Measurements from ENCODE around the gene TXNDC5. TPM values are rescaled to one million over a fixed set of nuclear protein-coding genes. Genes with fewer than 3 reads are reported as not detected.

Gene TXNDC5
- total and polyA plus RNA-seq, 2 experiments from 2014 or later = 42.9 to 210 TPM

DNA sequence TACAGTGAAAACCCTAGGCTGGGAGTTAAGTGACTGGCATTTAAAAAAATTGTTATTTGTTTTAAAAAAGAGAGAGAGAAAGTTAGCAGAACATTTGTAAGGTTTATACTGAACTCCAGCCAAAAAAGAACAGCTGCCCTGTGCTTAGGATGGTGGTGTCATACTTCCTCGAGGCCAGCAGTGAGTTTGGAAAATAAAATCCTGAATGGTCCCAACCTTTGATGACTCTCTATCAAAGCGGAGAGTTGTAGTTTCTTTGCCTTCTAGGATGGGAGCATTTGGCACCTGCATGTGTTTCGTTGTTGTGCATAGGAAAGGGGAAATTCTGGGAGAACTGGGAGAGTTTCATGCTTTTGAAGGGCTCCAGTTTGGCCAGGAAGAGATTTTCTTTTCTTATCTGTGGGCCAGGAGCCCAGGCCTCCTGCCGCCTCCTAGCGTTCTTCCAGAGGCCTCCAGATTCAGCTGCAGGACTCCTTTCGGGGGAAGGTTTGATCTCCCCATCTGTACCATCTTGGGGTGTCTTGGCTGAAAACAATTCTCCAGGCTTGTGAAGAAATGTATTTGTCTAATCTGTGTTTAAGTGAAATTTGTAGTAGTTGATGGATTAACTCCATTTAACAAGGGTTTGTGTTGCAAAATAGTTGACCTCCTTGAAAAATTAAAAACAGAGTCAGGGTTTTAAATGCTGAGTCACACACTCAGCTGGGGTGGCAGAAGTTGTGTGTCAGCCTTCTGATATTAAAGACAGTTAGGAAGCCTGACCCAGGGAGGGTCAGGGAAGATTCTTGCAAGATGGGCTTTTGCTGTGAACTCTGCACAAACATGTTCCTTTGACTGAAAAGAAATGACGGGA is 63.4 kb downstream of the TXNDC5 start:
- Histone ChIP-seq H3K4me1 (ENCODE audit: insufficient read depth) (no peaks in the 10 kb centered on the region), H4K20me1 (replicated peaks; ENCODE audit: insufficient read depth) (no peaks in the 10 kb centered on the region), H3K36me3 (ENCODE audit: insufficient read depth) (no peaks in the 10 kb centered on the region; the same call in 1 of the 2 replicates), H3K79me2 (replicated peaks; ENCODE audit: insufficient read depth) (no peaks in the 10 kb centered on the region), H3K27ac (ENCODE audit: low read depth) (no peak overlapping the region), H3K4me3 (no peak overlapping the region), H3F3A (replicated peaks; ENCODE audit: low read depth) (no peaks in the 10 kb centered on the region), H3K4me2 (no peak overlapping the region), H2AFZ (peak overlapping the region; percentile 52; the same call in 1 of the 2 replicates), H3K27me3 (ENCODE audit: insufficient read depth) (no peaks in the 10 kb centered on the region), H3K9me2 (ENCODE audit: insufficient read depth) (0 out of 2 replicates have a peak, but pooled peaks cover 4% of the 10 kb centered on the region)
- Mint-ChIP-seq H3K27ac (peak overlapping the region; percentile 46), H3K4me1 (peaks cover 12% of the 10 kb centered on the region; the same call in 2 of the 3 replicates), H3K36me3 (ENCODE audit: low read depth) (peaks cover 11% of the 10 kb centered on the region; the same call in 2 of the 3 replicates), H3K27me3 (ENCODE audit: insufficient read depth, low read depth, poor library complexity) (peaks cover 1% of the 10 kb centered on the region), H3K9me3 (peaks cover 23% of the 10 kb centered on the region; the same call in 2 of the 3 replicates), H3K4me3 (no peak overlapping the region)
- ATAC-seq = peak; percentile 61
- TF ChIP-seq, protein P1, sequence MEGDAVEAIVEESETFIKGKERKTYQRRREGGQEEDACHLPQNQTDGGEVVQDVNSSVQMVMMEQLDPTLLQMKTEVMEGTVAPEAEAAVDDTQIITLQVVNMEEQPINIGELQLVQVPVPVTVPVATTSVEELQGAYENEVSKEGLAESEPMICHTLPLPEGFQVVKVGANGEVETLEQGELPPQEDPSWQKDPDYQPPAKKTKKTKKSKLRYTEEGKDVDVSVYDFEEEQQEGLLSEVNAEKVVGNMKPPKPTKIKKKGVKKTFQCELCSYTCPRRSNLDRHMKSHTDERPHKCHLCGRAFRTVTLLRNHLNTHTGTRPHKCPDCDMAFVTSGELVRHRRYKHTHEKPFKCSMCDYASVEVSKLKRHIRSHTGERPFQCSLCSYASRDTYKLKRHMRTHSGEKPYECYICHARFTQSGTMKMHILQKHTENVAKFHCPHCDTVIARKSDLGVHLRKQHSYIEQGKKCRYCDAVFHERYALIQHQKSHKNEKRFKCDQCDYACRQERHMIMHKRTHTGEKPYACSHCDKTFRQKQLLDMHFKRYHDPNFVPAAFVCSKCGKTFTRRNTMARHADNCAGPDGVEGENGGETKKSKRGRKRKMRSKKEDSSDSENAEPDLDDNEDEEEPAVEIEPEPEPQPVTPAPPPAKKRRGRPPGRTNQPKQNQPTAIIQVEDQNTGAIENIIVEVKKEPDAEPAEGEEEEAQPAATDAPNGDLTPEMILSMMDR (conservative IDR thresholded peaks at IDR 0.05; ENCODE audit: low read depth in 2 of 2) = peak; percentile 36 to 45
- TF ChIP-seq NANOG (IDR thresholded peaks at IDR 0.05; ENCODE audit: borderline replicate concordance) = no peak
- peak; percentile 27 for DNase-seq (ENCODE audit: low spot score)

DNA sequence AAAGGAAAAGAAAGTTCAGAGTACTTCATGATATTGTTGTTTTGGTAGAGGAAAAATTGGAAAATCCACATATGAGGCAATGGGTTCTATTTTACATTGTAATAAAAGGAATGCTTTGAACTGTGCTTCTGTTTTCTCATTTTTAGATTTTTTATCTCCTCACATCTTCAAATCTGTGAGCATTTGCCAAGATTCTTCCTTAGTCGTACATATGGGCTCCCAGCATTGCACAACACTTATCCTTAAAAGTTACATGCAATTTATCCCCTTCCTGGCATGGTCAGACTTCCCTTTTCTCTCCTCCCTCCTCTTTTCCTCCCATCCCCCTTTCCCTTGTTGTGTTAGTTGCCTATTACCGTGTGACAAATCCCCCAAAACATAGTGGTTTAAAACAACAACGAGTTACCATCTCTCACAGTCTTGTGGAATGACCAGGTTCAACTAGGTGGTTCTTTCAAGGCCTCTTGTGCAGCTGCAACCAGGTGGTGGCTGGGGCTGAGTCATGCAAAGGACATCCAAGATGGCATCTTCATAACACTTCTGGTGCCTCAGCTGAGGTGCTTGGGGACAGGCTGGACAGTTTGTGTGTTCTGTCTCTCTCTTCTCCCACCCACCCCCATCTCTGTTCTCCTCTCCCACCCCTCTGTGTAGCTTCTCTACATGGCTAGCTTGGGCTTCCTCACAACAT is 68.7 kb downstream of the TXNDC5 start:
- Histone ChIP-seq H3K36me3 (ENCODE audit: insufficient read depth) (no peaks in the 10 kb centered on the region), H3K4me2 (no peak overlapping the region), H3K4me3 (no peak overlapping the region), H3K4me1 (ENCODE audit: insufficient read depth) (peaks cover 15% of the 10 kb centered on the region), H3K9me2 (ENCODE audit: insufficient read depth) (0 out of 2 replicates have a peak, but pooled peaks cover 7% of the 10 kb centered on the region), H3K27ac (ENCODE audit: low read depth) (no peak overlapping the region), H3F3A (replicated peaks; ENCODE audit: low read depth) (no peaks in the 10 kb centered on the region), H3K79me2 (replicated peaks; ENCODE audit: insufficient read depth) (no peaks in the 10 kb centered on the region), H4K20me1 (replicated peaks; ENCODE audit: insufficient read depth) (no peaks in the 10 kb centered on the region), H2AFZ (no peak overlapping the region), H3K27me3 (ENCODE audit: insufficient read depth) (no peaks in the 10 kb centered on the region)
- peaks cover 20% of the 10 kb centered on the region for H3K4me1 Mint-ChIP-seq
- DNase-seq (ENCODE audit: low spot score) = no peak
- 0 out of 2 replicates have a peak overlapping the region, but pooled peaks have one; percentile 14 for H3K27ac Mint-ChIP-seq
- ATAC-seq = no peak
- no peak overlapping the region for H3K4me3 Mint-ChIP-seq
- peaks cover 3% of the 10 kb centered on the region for H3K27me3 Mint-ChIP-seq (ENCODE audit: insufficient read depth, low read depth, poor library complexity)
- H3K36me3 Mint-ChIP-seq (ENCODE audit: low read depth) = no peaks in the 10 kb centered on the region
- H3K9me3 Mint-ChIP-seq = no peaks in the 10 kb centered on the region
- TF ChIP-seq, protein P2, sequence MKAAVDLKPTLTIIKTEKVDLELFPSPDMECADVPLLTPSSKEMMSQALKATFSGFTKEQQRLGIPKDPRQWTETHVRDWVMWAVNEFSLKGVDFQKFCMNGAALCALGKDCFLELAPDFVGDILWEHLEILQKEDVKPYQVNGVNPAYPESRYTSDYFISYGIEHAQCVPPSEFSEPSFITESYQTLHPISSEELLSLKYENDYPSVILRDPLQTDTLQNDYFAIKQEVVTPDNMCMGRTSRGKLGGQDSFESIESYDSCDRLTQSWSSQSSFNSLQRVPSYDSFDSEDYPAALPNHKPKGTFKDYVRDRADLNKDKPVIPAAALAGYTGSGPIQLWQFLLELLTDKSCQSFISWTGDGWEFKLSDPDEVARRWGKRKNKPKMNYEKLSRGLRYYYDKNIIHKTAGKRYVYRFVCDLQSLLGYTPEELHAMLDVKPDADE (IDR thresholded peaks at IDR 0.05) = no peak
- no peak for TF ChIP-seq CREB1 (CRISPR knock-in tag; IDR thresholded peaks at IDR 0.05; ENCODE audit: low read depth)
- TF ChIP-seq, protein P1 (conservative IDR thresholded peaks at IDR 0.05; ENCODE audit: low read depth in 2 of 2) = no peak
- TF ChIP-seq NANOG (IDR thresholded peaks at IDR 0.05; ENCODE audit: borderline replicate concordance) = no peak
- TF ChIP-seq, protein P3, sequence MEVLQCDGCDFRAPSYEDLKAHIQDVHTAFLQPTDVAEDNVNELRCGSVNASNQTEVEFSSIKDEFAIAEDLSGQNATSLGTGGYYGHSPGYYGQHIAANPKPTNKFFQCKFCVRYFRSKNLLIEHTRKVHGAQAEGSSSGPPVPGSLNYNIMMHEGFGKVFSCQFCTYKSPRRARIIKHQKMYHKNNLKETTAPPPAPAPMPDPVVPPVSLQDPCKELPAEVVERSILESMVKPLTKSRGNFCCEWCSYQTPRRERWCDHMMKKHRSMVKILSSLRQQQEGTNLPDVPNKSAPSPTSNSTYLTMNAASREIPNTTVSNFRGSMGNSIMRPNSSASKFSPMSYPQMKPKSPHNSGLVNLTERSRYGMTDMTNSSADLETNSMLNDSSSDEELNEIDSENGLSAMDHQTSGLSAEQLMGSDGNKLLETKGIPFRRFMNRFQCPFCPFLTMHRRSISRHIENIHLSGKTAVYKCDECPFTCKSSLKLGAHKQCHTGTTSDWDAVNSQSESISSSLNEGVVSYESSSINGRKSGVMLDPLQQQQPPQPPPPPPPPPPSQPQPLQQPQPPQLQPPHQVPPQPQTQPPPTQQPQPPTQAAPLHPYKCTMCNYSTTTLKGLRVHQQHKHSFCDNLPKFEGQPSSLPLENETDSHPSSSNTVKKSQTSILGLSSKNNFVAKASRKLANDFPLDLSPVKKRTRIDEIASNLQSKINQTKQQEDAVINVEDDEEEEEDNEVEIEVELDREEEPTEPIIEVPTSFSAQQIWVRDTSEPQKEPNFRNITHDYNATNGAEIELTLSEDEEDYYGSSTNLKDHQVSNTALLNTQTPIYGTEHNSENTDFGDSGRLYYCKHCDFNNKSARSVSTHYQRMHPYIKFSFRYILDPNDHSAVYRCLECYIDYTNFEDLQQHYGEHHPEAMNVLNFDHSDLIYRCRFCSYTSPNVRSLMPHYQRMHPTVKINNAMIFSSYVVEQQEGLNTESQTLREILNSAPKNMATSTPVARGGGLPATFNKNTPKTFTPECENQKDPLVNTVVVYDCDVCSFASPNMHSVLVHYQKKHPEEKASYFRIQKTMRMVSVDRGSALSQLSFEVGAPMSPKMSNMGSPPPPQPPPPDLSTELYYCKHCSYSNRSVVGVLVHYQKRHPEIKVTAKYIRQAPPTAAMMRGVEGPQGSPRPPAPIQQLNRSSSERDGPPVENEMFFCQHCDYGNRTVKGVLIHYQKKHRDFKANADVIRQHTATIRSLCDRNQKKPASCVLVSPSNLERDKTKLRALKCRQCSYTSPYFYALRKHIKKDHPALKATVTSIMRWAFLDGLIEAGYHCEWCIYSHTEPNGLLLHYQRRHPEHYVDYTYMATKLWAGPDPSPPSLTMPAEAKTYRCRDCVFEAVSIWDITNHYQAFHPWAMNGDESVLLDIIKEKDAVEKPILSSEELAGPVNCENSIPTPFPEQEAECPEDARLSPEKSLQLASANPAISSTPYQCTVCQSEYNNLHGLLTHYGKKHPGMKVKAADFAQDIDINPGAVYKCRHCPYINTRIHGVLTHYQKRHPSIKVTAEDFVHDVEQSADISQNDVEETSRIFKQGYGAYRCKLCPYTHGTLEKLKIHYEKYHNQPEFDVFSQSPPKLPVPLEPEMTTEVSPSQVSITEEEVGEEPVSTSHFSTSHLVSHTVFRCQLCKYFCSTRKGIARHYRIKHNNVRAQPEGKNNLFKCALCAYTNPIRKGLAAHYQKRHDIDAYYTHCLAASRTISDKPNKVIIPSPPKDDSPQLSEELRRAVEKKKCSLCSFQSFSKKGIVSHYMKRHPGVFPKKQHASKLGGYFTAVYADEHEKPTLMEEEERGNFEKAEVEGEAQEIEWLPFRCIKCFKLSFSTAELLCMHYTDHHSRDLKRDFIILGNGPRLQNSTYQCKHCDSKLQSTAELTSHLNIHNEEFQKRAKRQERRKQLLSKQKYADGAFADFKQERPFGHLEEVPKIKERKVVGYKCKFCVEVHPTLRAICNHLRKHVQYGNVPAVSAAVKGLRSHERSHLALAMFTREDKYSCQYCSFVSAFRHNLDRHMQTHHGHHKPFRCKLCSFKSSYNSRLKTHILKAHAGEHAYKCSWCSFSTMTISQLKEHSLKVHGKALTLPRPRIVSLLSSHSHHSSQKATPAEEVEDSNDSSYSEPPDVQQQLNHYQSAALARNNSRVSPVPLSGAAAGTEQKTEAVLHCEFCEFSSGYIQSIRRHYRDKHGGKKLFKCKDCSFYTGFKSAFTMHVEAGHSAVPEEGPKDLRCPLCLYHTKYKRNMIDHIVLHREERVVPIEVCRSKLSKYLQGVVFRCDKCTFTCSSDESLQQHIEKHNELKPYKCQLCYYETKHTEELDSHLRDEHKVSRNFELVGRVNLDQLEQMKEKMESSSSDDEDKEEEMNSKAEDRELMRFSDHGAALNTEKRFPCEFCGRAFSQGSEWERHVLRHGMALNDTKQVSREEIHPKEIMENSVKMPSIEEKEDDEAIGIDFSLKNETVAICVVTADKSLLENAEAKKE (CRISPR knock-in tag; IDR thresholded peaks at IDR 0.05) = no peak
- TF ChIP-seq ZNF114 (CRISPR knock-in tag; IDR thresholded peaks at IDR 0.05) = no peak

Measured in GM23338 (cell line).